ENCODE results near the gene ADARB2. TPM values are rescaled to one million over a fixed set of nuclear protein-coding genes. Genes with fewer than 3 reads are reported as not detected.

The ADARB2 gene
- total RNA-seq, 1 experiment from 2014 or later, result 1.9 TPM

DNA sequence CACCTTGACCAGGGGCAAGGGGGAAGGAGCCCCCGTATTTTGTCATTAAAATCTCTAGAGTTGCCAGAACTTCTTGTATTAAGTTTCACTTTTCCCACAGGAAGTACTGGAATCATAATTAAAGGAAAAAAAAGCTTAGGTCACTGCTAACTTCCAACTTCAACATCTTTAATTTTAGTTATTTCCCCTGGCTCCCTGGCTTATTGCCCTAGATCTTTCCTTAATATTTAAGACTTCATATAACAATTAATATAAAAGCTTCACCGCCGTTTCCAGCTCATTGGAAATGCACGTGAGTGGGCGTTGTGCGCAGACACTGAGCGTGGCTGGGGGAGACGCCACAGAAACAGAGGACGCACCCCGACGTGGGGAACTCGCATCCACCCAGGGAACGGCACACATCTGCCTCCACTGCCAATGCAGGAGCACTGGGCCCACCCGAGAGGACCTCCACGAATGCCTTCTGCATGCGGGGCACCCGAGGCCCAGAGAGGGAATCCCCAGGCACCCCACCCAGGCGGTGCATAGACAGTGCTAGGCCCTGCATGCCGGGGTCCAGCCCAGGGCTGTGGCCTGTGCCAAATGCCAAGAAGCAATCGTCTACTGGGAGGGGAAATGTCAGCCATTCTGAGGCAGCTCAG lies 72.2 kb downstream of the ADARB2 start:
- no peak for DNase-seq (ENCODE audit: extremely low read depth, low read depth)

DNA sequence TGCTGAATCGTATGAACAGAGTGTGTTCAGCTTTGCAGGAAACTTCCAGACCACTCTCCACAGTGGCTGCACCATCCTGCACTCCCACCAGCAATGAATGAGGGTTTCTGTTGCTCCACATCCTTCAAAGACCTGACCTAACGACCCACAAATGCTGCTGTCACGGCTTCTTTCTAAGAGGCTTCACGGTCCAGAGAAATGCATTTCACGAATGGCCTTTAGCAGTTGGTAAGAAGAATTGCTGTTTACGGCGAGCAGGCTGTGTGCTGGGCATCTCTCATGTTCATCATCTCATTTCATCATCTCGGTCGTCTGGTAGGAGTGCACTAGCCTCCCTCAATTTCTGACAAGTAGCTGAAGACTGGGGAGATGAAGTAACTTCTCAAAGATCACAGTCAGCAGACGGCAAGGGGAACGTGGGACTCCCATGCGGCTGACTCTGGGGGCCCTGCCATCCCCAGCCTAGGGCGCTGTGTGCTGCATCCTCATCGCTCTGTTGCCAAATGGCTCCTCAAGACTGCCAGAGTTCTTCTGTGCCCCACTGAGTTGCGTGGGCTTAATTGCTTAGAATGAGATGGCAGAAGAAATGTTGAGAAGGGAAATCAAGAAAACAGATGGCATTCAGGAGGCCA lies 72.9 kb downstream of the ADARB2 start:
- no peak for DNase-seq (ENCODE audit: extremely low read depth, low read depth)

DNA sequence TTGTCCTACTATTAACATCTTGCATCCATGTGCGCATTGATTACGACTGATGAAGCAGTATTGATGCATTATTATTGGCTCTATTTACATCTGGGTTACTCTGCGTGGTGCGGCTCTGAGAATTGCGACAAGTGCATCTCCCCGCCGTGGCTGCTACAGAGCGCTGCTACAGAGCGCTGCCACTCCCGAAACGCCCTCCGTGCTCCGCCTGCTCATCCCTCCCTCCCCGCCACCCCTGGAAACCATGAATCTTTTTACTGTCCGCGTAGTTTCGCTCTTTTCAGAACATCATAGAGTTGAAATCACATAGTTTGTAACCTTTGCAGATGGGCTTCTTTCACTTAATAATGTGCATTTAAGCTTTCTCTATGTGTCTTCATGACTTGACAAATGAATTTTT lies 74.1 kb downstream of the ADARB2 start:
- no peak for DNase-seq (ENCODE audit: extremely low read depth, low read depth)

DNA sequence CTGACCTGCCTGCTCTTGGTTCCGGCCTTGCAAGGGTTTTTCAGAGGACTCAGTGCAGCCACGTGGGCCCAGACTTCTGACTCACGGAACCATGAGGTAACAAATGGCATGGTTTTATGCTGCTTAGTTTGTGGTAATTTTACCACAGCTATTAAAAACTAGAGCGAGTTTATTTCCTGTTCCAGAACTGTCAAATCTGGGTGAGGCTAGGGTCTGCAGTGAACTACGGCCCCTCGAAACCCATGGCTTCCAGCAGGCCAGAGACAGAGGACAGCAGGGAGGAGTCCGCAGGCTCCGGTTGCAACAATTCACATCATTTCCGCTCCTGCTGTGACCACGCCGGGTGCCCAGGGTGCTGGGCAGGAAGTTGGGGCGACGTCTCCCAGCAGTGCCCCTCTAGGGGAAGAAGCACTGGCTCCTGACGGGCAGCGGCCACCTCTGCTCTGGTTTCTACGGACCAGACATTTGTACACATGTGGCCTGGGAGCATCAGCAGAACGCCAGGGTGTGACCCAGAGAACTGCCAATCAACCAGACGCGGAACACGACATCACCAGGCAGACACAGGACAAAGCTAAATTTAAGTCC lies 74.8 kb downstream of the ADARB2 start:
- no peak for DNase-seq (ENCODE audit: extremely low read depth, low read depth)

DNA sequence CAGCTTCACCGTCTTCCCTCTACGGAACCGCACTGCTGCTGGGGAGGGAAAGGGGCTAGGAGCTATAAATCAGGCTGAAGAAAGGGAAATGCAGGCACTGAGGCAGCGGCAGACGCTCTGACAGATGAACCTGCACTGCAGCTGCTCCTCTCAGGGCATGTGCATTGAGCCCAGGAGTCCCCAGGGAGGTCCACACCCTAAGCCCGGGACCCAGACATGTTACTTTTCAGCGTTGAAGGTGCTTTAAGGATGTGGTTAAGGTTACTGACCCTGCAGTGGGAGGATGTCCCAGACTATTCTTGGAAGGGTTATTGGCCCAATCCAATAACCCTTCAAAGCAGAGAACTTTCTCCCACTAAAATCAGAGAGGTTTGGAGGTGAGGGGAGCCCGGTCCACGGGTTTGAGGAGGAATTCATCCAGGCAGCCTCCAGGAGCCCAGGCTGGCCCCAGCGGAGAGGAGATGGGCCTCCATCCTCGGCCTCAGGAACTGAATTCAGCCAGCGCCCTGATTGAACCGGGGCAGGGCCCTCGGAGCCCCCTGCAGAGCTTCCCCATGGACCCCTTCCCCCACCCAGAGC lies 75.4 kb downstream of the ADARB2 start:
- no peak for DNase-seq (ENCODE audit: extremely low read depth, low read depth)

DNA sequence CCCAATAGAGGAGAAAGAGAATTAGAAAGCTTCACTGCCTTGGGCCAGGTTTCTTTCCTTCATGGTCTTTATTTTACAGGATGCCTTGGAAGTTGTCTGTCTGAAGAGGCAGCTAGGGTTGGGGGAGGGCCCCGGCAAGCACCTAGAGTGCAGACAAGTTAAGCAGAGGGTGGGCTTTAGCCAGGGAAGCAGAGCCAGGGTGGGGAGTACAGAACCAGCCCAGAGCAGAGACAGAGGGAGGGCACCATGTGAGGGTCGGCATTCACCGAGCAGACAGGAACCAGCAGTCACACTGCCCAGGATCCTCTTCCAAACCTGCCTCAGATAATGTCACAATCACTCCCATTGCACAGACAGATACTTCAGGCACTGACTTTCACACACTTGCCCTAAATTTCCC lies 75.9 kb downstream of the ADARB2 start:
- DNase-seq (ENCODE audit: extremely low read depth, low read depth), result no peak

DNA sequence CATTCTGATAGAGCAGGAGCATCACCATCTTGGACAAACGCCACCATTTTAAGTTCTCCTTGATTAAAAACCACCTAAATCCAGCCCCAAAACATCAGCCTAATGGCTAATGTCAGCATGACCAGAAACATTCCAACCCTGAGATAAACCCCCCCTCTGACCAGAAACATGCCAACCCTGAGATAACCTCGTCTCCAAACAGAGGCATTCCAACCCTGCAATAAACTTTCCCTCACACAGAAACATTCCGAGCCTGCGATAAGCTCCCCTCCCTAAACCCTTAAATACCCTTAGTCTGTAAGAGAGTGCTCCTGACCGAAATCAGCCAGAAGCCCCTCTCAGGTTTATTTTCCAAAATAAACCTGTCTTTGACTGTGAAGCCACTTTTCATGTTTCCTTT lies 76.5 kb downstream of the ADARB2 start:
- no peak for DNase-seq (ENCODE audit: extremely low read depth, low read depth)

DNA sequence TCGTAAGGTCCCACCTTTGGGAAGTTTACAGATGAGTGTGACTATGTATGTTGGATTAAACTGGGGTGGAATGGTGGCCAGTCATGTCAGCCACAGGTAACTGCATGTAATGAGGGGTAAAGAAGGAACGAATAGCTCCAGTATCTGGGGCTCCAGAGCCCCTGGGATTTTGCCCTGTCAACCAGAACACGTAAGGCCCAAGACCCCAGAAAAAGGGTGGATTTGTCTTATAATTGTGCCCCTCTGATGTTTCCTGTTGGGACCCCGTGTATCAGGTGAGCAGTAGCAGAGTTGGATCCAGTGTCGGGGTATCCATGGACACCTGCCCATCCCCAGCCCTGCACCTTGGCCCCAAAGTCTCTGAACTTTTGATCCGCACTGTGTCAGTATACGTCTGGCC lies 76.9 kb downstream of the ADARB2 start:
- DNase-seq (ENCODE audit: extremely low read depth, low read depth), result no peak

DNA sequence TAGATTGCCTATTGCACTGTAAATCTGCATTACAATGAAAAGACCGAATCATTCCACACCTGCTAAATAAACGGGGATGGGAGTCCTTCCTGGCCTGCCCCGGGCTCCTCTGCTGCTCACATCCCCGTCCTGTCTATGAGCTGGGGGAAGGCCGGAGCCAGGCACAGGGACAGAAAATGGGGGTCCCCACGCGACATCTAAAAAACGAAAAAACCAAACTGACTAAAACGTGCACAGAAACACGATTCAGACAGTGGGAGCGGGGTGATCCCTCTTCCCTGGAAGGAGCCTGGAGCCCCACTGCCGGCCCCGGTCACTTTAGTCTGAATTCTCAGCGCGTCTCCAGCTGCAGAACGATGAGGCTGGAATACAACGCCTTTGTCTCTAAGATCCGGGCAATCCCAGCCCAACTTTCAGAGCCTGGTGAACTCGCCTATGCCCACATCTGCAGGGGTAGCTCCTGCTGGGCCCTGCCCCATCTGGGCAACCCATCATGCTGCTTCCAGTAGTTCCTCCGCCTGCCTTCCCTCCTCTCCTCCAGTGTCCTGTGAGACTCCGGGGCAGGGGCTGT lies 78.0 kb downstream of the ADARB2 start:
- DNase-seq (ENCODE audit: extremely low read depth, low read depth), result no peak

DNA sequence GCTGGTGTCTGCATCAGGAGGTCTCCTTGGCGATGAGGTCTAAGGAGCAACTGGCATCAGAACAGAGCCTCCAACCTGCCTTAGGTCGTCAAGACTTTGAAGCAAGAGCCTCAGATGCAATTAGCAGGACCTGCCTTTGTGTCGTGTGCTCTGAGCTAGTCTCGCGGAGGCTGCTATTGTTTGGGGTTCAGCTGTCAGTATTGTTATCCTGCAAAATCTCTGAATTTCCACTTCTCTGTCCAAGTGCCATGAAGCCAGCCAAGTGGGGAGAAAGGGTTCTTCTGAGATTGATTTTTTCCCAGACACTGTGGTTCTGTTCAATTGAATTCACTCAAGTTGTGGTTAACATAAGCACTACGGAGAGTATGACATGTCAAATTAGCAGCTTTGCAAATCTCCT lies 78.7 kb downstream of the ADARB2 start:
- no peak for DNase-seq (ENCODE audit: extremely low read depth, low read depth)

DNA sequence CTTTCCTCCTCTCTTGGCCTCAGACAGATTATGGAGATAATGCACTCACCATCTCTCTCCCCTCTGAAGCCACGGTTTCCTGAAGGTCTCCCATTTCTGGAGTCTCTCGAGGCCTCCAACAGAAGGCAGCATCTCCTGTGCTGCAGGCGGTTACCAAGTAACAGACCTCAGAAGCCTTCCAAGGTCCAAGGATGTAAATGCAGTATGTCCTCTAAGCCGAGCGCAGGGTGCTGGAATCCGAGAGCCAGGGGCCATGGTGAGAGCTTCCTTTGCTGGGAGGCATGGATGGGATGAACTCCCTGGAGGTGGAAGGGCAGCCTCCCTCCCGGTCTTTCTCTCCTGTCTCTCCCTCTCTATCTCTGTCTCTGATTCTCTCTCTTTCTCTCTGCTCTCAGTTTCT lies 79.8 kb downstream of the ADARB2 start:
- no peak for DNase-seq (ENCODE audit: extremely low read depth, low read depth)

DNA sequence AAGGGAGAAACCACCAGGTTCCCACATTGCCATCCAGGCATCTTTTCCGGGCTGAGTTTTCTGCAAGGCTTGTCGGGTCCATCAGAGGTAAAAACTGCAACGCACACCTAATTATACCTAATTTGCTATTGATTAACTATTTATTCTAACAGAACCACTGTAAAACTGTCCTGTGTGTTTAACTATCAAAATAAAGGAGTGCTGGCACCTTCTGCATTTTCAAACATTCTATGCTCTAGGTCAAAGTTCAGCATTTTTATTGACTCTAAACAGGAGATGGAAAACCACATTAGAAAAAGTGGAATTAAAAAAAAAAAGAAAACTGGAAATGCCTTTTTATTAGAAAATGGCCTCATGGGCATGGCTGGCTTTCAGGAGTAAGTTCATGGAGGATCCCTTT lies 82.0 kb downstream of the ADARB2 start:
- no peak for DNase-seq (ENCODE audit: extremely low read depth, low read depth)

DNA sequence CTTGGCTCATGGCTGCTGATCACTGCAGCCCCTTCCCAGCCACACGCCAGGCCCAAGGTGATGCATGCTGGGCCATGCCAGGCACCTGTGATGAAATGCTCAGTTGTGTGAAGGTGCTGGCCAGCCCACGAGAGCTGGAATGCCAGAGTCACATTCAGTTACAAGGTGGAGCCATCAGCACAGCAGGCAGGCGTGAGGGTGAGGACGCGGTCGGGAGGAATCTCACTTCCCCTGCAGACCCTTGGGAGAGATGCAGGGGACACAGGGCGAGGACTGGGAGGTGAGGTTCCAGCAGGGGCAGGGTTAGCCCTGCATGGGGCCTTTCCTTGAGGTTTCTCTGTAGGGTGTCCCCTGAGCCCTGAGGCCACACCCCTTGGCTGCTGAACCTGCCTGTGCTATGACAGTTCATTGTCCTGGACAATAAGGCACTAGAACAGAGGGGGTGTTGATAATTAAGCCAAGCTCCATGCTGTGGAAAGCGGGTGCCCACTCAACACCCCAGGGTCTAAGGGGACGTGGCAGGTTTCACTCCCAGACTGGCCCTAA lies 82.4 kb downstream of the ADARB2 start:
- no peak for DNase-seq (ENCODE audit: extremely low read depth, low read depth)

DNA sequence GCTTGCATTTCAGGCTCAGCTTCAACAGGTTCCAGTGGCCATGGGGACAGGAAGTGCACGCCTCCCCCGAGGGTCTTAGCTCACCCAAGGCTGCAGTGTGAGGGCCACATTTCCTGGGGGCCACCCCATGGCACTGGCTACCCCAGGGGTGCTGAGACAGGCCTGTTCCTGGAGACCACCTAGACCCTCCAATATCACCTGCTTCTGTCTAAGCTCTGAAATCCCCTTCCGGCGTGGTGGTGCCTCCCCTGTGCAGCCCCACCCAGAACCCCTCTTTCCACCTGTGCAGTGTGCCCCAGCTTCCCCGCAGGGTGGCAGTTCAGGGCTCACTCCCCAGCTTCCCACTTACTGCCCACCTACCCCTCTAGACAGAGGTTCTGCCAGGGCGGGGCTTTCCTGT lies 83.1 kb downstream of the ADARB2 start:
- no peak for DNase-seq (ENCODE audit: extremely low read depth, low read depth)

DNA sequence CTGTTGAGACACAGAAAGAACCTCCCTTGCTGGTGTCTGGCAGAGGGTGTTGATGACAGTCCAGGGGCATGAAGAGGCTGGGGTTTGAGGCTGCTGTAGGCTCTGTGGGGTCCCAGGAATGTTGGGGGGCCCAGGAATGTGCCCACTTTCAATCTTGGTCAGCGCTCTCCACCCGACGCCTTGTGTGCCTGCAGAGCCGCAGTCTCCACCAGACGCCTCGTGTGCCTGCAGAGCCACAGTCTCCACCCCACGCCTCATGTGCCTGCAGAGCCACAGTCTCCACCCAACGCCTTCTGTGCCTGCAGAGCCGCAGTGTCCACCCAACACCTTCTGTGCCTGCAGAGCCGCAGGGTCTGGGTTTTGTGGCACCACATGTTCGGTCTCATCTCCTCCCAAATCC lies 84.0 kb downstream of the ADARB2 start:
- DNase-seq (ENCODE audit: extremely low read depth, low read depth), result no peak

DNA sequence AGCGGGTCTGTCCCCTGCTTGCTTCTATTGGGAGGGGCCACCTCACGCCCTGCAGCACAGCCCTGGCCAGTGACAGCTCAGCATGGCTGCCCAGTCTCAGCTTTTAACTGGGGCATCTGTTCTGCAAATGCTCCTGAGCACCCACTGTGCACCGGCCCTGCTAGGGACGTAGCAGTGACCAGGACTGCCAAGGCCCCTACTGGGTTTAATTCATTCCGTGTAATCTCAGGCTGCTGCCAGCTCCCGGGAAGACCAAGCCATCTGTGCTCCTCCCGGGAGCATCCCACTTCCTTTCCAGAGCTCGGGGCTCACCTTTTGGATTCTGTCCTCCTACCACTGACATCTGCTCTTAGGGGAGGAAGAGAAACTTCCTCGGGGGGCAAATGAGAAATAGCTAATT lies 85.2 kb downstream of the ADARB2 start:
- DNase-seq (ENCODE audit: extremely low read depth, low read depth), result no peak

DNA sequence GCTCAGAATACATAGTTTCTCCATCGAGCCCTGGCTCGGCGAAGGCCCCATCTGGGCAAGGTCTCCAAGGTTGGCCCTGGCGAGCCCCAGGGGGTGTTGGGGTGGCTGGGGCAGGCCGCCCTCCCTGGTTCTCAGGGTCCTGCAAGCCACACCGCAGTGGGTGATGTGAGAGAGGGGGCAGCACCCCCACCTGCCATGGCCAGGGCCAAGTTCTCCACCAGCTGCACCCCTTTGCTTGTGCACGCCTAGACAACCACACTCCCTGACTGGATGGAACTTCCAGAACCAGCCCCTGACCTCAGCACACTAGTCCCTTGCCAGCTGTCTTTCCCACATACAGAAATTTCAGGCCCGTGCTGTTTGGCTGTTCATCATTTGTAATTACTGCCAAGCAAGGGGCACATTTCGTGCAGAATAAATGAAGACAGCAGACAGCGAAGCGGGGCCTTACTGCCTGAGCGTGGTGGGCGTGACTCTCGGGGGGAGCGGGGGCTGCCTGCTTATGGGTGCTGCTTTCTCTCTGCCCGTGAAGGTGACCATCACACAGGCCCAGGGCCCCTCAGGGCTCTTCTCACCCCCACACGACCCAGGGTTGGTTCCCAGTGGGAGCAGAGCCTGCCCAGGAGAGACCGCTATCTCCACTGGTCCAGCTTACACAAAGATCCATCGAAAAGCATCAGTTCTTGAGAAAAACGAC lies 85.9 kb downstream of the ADARB2 start:
- no peak for DNase-seq (ENCODE audit: extremely low read depth, low read depth)

DNA sequence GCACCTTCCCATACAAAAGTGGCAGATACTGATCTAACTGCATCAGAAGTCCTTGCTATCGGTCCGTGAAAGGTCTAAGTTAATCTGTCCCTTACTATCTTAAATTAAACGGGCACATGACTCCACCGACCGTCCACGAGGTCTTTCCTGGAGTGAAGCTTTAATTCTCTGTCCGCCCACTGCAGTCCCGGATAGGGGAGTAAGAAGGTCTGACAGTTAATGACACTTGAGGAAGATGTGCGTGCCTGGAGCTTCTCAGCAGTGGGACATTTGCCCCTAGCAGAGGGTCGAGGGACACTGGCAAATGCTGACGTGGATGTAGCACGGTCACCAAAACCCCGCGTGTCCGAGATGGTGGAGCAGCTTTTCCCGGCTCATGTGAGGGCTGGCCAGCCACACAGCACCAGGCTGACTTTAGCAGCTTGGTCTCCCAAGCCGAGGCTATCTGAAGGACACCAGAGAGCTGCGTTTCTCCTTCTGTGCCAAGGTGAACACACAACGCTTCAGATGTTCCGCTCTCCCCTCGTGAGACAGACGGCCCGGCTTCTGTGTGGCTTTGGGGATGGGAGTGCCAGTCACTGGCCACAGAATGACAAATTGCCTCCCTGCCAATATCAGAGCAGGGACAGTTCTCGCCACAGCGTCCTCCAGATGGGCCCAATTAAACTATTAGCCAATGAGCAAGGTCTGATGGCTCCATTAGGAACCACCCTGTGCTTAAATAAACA lies 86.6 kb downstream of the ADARB2 start:
- no peak for DNase-seq (ENCODE audit: extremely low read depth, low read depth)

DNA sequence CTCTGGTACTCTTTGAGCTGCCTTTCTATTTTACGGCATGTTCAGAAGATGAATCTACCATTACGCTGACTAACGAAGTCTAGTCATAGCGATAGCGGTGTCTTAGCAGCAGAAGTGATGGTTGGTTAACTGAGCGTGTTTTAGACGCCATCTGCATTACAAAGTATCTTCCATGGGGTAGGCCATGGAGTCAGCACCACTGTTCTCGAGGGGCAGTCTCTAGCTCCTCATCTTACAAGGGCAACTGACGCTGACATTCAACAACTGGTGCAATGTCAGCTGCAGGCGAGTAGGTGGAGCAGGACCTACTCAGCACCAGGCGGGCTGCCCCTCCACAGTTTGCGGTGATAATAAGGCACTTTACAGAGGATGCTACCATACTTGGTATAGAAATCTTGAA lies 88.7 kb downstream of the ADARB2 start:
- no peak for DNase-seq (ENCODE audit: extremely low read depth, low read depth)

DNA sequence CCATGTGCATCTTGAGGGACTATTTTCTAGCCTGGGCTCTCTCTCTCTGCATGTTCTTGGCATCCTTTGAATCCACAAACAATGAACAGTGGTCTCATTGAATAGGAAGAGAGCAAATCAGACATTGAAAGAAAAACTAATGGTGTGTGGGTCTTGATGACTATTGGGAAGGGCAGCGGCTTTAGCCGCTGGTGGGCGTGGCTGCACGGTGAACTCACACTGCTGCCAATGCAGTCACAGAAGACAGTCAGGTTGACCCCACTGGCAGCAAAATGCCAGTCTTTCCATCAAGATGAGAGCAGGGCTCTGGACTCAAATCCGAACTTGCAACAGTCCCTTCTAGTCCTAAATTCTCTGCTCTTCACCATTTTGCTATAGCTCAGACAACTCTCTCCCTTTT lies 91.0 kb downstream of the ADARB2 start:
- DNase-seq (ENCODE audit: extremely low read depth, low read depth), result no peak

All from NCI-H460 (cell line).